Osteocyte (in vitro differentiated cells): Measurements from ENCODE around the gene TFDP2. TPM values are rescaled to one million over a fixed set of nuclear protein-coding genes. Genes with fewer than 3 reads are reported as not detected.
"Not testable (repeated sequence)": the region's sequence is repeated elsewhere in the genome, so short reads cannot be mapped to it uniquely, and the experiment has no call there.

Experiments
- DNase-seq: peaks from one replicate; pipeline ENCODE4 v3.0.0; 2021; ENCODE audit warnings: mixed read lengths; ENCODE audit not compliant: unreplicated experiment; ENCODE audit errors: extremely low spot score
- H3K27ac Mint-ChIP-seq: one replicate; pipeline ENCODE4 v1.8.0; 2021; ENCODE audit warnings: mild to moderate bottlenecking, mixed read lengths; ENCODE audit not compliant: unreplicated experiment
- H3K27me3 Mint-ChIP-seq: one replicate; pipeline ENCODE4 v1.8.0; 2021; ENCODE audit warnings: mixed read lengths; ENCODE audit not compliant: unreplicated experiment
- H3K36me3 Mint-ChIP-seq: one replicate; pipeline ENCODE4 v1.8.0; 2021; ENCODE audit warnings: mixed read lengths; ENCODE audit not compliant: unreplicated experiment
- H3K4me1 Mint-ChIP-seq: one replicate; pipeline ENCODE4 v1.8.0; 2021; ENCODE audit warnings: mixed read lengths; ENCODE audit not compliant: unreplicated experiment
- H3K4me3 Mint-ChIP-seq: one replicate; pipeline ENCODE4 v1.8.0; 2021; ENCODE audit warnings: mild to moderate bottlenecking, moderate library complexity, mixed read lengths; ENCODE audit not compliant: unreplicated experiment
- H3K9me3 Mint-ChIP-seq: one replicate; pipeline ENCODE4 v1.8.0; 2021; ENCODE audit warnings: mixed read lengths; ENCODE audit not compliant: unreplicated experiment
- total RNA-seq: library from RNA; stranded (reverse); gene quantifications from 2 replicates; pipeline ENCODE4 v1.2.1, GENCODE V29; 2021
- TF ChIP-seq, protein P1 (sequence below): fragments of 200-600 bp; sonication (generic); IDR thresholded peaks from 2 replicates; pipeline ENCODE4 v1.5.0; 2021; ENCODE audit warnings: antibody characterized with exemption, mild to moderate bottlenecking, moderate library complexity

The TFDP2 gene
- total RNA-seq, 1 donor from 2014 or later, result 49.3 TPM

DNA sequence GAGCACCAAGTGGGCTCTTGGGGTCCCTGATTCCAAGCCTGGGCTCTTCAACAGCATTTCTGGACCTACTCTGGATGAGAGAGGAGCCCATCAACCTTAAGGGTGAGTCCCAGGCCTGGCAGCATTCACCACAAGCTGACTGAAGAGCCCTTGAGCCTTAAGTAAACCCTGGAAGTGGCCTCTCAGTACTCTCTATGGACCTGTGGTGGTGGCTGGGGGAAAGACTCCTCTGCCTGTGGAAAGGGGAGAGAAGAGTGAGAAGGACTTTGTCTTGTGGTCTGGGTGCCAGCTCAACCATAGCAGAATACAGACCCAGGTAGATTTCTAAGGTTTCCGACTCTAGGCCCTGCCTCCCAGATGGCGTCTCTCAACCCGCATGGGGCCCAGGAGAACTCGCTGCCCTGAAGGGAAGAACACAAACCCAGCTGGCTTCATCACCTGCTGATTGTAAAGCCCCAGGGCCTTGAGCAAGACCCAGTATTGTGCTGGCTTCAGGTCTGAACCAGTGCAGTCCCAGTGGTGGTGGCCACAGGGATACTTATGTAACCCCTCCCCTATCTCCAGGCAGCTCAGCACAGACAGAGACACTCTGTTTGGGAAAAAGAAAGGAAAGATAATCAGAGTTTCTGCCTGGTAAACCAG lies 71.4 kb downstream of the TFDP2 start:
- H3K4me1 Mint-ChIP-seq, result no peaks in the 10 kb centered on the region

DNA sequence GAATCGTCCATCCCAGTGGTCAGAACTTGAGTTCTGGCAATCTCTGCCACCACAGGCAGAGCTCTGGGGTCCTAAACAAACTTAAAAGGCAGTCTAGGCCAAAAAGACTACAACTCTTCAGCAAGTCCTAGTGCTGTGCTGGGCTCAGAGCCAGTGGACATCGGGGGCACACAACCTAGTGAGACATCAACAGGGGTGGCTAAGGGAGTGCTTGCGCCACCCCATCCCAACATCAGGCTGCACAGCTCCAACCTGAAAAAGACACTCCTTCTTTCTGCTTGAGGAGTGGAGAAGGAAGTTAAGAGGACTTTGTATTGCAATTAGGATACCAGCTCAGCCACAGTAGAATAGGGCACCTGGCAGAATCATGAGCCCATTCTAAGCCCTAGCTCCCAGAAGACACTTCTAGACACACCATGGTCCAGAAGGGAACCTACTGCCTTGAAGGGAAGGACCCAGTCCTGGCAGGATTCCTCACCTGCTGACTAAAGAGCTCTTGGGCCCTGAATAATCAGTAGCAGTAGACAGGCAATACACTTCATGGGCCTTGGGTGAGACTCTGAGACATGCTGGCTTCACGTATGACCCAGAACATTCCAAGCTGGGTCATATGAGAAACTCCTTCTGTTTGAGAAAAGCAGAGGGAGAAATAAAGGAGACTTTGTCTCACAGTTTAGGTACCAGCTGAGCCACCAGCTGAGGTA lies 72.0 kb downstream of the TFDP2 start:
- no peak overlapping the region for H3K4me3 Mint-ChIP-seq
- H3K4me1 Mint-ChIP-seq, result no peaks in the 10 kb centered on the region
- DNase-seq, result no peak
- no peaks in the 10 kb centered on the region for H3K27me3 Mint-ChIP-seq
- no peak overlapping the region for H3K27ac Mint-ChIP-seq
- TF ChIP-seq, protein P1, sequence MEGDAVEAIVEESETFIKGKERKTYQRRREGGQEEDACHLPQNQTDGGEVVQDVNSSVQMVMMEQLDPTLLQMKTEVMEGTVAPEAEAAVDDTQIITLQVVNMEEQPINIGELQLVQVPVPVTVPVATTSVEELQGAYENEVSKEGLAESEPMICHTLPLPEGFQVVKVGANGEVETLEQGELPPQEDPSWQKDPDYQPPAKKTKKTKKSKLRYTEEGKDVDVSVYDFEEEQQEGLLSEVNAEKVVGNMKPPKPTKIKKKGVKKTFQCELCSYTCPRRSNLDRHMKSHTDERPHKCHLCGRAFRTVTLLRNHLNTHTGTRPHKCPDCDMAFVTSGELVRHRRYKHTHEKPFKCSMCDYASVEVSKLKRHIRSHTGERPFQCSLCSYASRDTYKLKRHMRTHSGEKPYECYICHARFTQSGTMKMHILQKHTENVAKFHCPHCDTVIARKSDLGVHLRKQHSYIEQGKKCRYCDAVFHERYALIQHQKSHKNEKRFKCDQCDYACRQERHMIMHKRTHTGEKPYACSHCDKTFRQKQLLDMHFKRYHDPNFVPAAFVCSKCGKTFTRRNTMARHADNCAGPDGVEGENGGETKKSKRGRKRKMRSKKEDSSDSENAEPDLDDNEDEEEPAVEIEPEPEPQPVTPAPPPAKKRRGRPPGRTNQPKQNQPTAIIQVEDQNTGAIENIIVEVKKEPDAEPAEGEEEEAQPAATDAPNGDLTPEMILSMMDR, result no peak
- H3K9me3 Mint-ChIP-seq, result peaks cover 10% of the 10 kb centered on the region
- H3K36me3 Mint-ChIP-seq, result peaks cover 11% of the 10 kb centered on the region

More for the DNA sequence above, 71.4 kb downstream of the TFDP2 start:
- no peak overlapping the region for H3K4me3 Mint-ChIP-seq
- H3K9me3 Mint-ChIP-seq, result peaks cover 15% of the 10 kb centered on the region
- H3K27ac Mint-ChIP-seq, result no peak overlapping the region
- TF ChIP-seq, protein P1, result no peak
- no peaks in the 10 kb centered on the region for H3K27me3 Mint-ChIP-seq
- DNase-seq, result no peak
- H3K36me3 Mint-ChIP-seq, result peaks cover 11% of the 10 kb centered on the region

DNA sequence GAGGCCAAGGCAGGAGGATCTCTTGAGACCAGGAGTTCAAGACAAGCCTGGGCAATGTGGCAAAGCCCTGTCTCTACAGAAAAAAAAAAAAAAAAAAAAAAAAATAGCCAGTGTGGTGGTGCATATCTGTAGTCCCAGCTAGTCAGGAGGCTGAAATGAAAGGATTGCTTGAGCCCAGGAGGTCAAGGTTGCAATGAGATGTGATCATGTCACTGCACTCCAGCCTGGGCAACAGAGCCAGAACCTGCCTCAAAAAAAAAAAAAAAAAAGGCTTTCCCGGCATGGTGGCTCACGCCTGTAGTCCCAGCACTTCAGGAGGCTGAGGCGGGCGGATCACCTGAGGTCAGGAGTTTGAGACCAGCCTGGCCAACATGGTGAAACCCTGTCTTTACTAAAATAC lies 73.7 kb downstream of the TFDP2 start:
- peaks cover 10% of the 10 kb centered on the region for H3K9me3 Mint-ChIP-seq
- not testable (repeated sequence) for H3K27me3 Mint-ChIP-seq, H3K27ac Mint-ChIP-seq, H3K36me3 Mint-ChIP-seq, H3K4me1 Mint-ChIP-seq, DNase-seq, H3K4me3 Mint-ChIP-seq

DNA sequence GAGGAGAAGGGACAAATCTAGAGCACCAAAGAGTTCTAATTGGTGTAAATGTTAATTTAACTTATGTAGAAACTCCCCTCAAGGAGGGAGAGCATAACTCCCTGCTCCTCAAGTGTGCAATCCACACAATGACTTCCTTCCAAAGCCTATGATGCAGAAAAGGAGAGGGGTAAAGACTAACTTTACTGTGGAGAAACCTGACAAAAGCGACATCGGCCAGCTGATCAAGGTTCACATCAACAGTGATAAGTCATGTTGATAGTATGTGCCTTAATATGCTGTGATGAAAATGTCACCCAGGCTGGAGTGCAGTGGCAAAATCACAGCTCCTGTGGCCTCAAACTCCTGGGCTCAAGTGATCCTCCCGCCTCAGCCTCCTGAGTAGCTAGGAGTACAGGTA lies 76.5 kb downstream of the TFDP2 start:
- Mint-ChIP-seq H3K27ac (no peak overlapping the region), H3K27me3 (no peaks in the 10 kb centered on the region), H3K36me3 (peaks cover 3% of the 10 kb centered on the region), H3K4me1 (no peaks in the 10 kb centered on the region), H3K9me3 (no peaks in the 10 kb centered on the region), H3K4me3 (no peak overlapping the region)
- TF ChIP-seq, protein P1, result no peak
- no peak for DNase-seq

DNA sequence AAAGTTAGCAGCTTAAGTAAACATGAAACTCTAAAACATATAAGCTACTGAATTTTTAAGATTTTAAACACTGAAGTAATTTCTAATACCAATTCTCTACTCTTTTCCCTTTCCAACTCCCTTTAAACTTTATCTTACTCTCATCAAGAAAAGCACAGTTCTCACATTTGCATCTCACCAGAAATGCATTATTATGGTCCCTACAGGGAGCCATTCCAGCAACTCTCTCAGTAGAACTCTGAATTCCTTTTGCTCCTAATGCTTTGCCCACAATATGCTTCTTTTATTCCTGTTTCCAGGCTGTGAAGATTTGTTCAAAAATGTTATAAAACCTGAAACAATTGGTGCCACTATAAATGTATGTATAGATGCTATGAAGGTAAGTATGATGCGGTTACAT lies 83.4 kb downstream of the TFDP2 start:
- Mint-ChIP-seq H3K9me3 (no peaks in the 10 kb centered on the region), H3K36me3 (no peaks in the 10 kb centered on the region), H3K27me3 (no peaks in the 10 kb centered on the region), H3K4me3 (no peak overlapping the region), H3K4me1 (no peaks in the 10 kb centered on the region), H3K27ac (no peak overlapping the region)
- TF ChIP-seq, protein P1, result no peak
- no peak for DNase-seq
